Measurements from ENCODE around the gene UCP3.

Gene UCP3

GRCh38 chr11:73980001-73980961 is 28.6 kb downstream of the UCP3 start:
- no peak overlapping the region for H3K4me3 ChIP-seq (ENCODE audit: control insufficient read depth, low read depth, low read length)
- no peak for DNase-seq (ENCODE audit: low read depth)
- no peak for TF ChIP-seq CTCF (IDR thresholded peaks at IDR 0.05; ENCODE audit: control insufficient read depth, insufficient read depth, low read depth, low read length, missing control alignments)

GRCh38 chr11:73978576-73979086 is 30.3 kb downstream of the UCP3 start:
- DNase-seq (ENCODE audit: low read depth): no peak
- H3K4me3 ChIP-seq (ENCODE audit: control insufficient read depth, low read depth, low read length): no peak overlapping the region
- no peak for TF ChIP-seq CTCF (IDR thresholded peaks at IDR 0.05; ENCODE audit: control insufficient read depth, insufficient read depth, low read depth, low read length, missing control alignments)

GRCh38 chr11:73977856-73978519 is 30.9 kb downstream of the UCP3 start:
- no peak for TF ChIP-seq CTCF (IDR thresholded peaks at IDR 0.05; ENCODE audit: control insufficient read depth, insufficient read depth, low read depth, low read length, missing control alignments)
- no peak overlapping the region for H3K4me3 ChIP-seq (ENCODE audit: control insufficient read depth, low read depth, low read length)
- DNase-seq (ENCODE audit: low read depth): no peak

GRCh38 chr11:73976451-73977151 is 32.3 kb downstream of the UCP3 start:
- no peak for TF ChIP-seq CTCF (IDR thresholded peaks at IDR 0.05; ENCODE audit: control insufficient read depth, insufficient read depth, low read depth, low read length, missing control alignments)
- no peak for DNase-seq (ENCODE audit: low read depth)
- H3K4me3 ChIP-seq (ENCODE audit: control insufficient read depth, low read depth, low read length): no peak overlapping the region

GRCh38 chr11:73975479-73975757 is 33.5 kb downstream of the UCP3 start:
- TF ChIP-seq CTCF (IDR thresholded peaks at IDR 0.05; ENCODE audit: control insufficient read depth, insufficient read depth, low read depth, low read length, missing control alignments): no peak

More at GRCh38 chr11:73975479-73975757, 33.5 kb downstream of the UCP3 start:
- no peak for DNase-seq (ENCODE audit: low read depth)
- no peak overlapping the region for H3K4me3 ChIP-seq (ENCODE audit: control insufficient read depth, low read depth, low read length)
